Measurements from ENCODE around the gene INAVA.

The INAVA gene

DNA sequence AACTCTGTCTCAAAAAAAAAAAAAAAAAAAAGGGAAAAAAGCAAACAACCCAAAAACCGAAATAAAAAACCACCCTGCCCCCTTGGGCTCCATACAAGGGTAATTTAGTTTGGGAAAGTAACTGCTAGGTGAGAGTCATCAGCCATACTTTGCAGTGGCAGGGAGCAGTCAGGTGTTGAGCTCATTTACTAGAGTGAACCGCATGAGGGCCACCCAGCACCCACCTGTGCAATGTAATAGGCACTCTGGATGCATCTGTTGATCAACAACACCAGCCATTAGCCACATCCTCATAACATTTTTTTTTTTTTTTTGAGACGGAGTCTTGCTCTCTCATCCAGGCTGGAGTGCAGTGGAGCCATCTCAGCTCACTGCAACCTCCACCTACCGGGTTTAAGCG lies 9.1 kb downstream of the INAVA start:
- Histone ChIP-seq H3K4me3 (ENCODE audit: low read depth, low read length) (no peak overlapping the region), H3K36me3 (replicated peaks) (no peaks in the 10 kb centered on the region), H3K27ac (no peak overlapping the region), H3K27me3 (replicated peaks) (no peaks in the 10 kb centered on the region)
- no peak for TF ChIP-seq CTCF (IDR thresholded peaks at IDR 0.05; ENCODE audit: low read depth, low read length, missing control alignments)
- in situ Hi-C loops (cut with HindIII; ENCODE audit: low pct_ligation_motif_present, low sequenced_read_pairs), result no loop called here
- no peak for DNase-seq

- Histone ChIP-seq H3K36me3 (replicated peaks) (no peaks in the 10 kb centered on the region), H3K27me3 (replicated peaks) (no peaks in the 10 kb centered on the region), H3K27ac (no peak overlapping the region), H3K4me3 (ENCODE audit: low read depth, low read length) (no peak overlapping the region)
- no peak for DNase-seq
- no peak for TF ChIP-seq CTCF (IDR thresholded peaks at IDR 0.05; ENCODE audit: low read depth, low read length, missing control alignments)
- in situ Hi-C loops (cut with HindIII; ENCODE audit: low pct_ligation_motif_present, low sequenced_read_pairs), result no loop called here
Measured at GRCh38 chr1:200904772-200905171, 10.1 kb downstream of the INAVA start.

- peak; percentile 9 for DNase-seq
- Histone ChIP-seq H3K4me3 (ENCODE audit: low read depth, low read length) (no peak overlapping the region), H3K27ac (no peak overlapping the region), H3K36me3 (replicated peaks) (no peaks in the 10 kb centered on the region), H3K27me3 (replicated peaks) (no peaks in the 10 kb centered on the region)
- in situ Hi-C loops (cut with HindIII; ENCODE audit: low pct_ligation_motif_present, low sequenced_read_pairs), result no loop called here
- TF ChIP-seq CTCF (IDR thresholded peaks at IDR 0.05; ENCODE audit: low read depth, low read length, missing control alignments), result no peak
Measured at GRCh38 chr1:200905411-200906052, 10.8 kb downstream of the INAVA start.

DNA sequence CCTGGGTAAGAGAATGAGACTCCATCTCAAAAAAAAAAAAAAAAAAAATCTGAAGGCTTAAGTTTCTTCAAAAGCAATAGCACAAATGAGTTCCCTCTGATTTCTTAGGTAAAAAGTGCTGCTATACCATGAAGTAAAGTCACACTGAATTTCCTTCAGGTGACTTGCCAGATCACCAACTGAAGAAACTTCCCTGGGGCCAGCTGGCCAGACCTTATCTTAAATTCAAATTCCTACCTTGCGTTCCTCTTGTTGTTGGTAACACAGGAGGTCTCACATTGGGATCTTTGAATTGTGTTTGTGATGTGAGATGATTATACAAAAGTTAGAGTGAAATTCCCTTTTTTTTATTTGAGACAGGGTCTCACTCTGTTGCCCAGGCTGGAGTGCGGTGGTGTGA lies 11.8 kb downstream of the INAVA start:
- no peak for TF ChIP-seq CTCF (IDR thresholded peaks at IDR 0.05; ENCODE audit: low read depth, low read length, missing control alignments)
- Histone ChIP-seq H3K27ac (no peak overlapping the region), H3K36me3 (replicated peaks) (no peaks in the 10 kb centered on the region), H3K4me3 (ENCODE audit: low read depth, low read length) (no peak overlapping the region), H3K27me3 (replicated peaks) (no peaks in the 10 kb centered on the region)
- in situ Hi-C loops (cut with HindIII; ENCODE audit: low pct_ligation_motif_present, low sequenced_read_pairs), result no loop called here
- DNase-seq, result no peak

DNA sequence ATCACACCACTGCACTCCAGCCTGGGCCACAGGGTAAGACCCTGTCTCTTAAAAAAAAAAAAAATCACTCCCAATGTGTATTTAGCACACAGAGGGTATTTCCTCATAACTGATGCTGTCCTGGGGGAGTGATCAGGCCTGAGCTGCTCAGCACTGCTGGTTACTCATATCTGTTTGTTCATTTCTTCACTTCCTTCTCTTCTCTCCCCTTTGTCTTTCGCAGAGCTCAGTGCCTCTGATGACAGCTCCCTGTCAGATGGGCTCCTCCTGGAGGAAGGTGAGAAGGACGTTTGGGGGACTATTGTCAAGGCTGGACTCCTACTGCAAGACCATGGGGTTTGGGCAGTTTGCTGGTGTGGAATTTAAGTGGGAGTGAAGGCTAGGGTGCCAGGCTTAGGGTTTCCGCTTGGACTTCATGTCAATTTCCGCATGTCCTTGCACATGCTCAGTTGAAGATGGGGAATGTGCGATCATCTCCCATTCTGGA lies 13.0 kb downstream of the INAVA start:
- Histone ChIP-seq H3K27me3 (replicated peaks) (no peaks in the 10 kb centered on the region), H3K4me3 (ENCODE audit: low read depth, low read length) (no peak overlapping the region), H3K36me3 (replicated peaks) (no peaks in the 10 kb centered on the region), H3K27ac (no peak overlapping the region)
- in situ Hi-C loops (cut with HindIII; ENCODE audit: low pct_ligation_motif_present, low sequenced_read_pairs), result no loop called here
- no peak for DNase-seq
- TF ChIP-seq CTCF (IDR thresholded peaks at IDR 0.05; ENCODE audit: low read depth, low read length, missing control alignments), result no peak
